ENCODE data around the gene UTP20.

DNA sequence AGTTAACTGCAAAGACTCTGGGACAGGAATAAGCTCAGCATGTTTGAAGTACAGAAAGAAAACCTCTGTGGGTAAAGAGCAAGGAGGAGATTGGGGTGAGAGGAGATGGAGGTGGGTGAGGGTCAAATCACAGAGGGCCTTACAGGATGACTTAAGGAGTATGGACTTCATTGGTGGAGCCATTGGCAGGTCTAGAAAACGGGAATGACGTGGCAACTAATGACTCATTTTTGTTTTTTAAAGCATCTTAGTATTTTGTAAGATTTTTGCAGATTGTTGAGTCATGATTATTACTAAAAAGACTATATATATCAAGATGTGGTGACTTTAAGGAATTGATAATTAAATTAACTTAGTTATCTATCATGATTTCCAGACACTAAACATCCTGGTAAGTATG lies 18.5 kb downstream of the UTP20 start:
- TF ChIP-seq, protein P1, sequence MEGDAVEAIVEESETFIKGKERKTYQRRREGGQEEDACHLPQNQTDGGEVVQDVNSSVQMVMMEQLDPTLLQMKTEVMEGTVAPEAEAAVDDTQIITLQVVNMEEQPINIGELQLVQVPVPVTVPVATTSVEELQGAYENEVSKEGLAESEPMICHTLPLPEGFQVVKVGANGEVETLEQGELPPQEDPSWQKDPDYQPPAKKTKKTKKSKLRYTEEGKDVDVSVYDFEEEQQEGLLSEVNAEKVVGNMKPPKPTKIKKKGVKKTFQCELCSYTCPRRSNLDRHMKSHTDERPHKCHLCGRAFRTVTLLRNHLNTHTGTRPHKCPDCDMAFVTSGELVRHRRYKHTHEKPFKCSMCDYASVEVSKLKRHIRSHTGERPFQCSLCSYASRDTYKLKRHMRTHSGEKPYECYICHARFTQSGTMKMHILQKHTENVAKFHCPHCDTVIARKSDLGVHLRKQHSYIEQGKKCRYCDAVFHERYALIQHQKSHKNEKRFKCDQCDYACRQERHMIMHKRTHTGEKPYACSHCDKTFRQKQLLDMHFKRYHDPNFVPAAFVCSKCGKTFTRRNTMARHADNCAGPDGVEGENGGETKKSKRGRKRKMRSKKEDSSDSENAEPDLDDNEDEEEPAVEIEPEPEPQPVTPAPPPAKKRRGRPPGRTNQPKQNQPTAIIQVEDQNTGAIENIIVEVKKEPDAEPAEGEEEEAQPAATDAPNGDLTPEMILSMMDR (IDR thresholded peaks at IDR 0.05; ENCODE audit: low read depth, low read length, poor library complexity, severe bottlenecking): no peak
- no peak for TF ChIP-seq EZH2phosphoT487 (IDR thresholded peaks at IDR 0.05; ENCODE audit: borderline replicate concordance, low read length)

All from DOHH2 (cell line).